Putamen (tissue), 1 donor: ENCODE results near the gene CCDC8.
"Not testable (repeated sequence)": the region's sequence is repeated elsewhere in the genome, so short reads cannot be mapped to it uniquely, and the experiment has no call there.

ENCODE experiments used
- DNase-seq: peaks from one replicate; pipeline ENCODE4 v3.0.0-alpha.2; 2016; ENCODE audit warnings: low spot score

CCDC8 gene

DNA sequence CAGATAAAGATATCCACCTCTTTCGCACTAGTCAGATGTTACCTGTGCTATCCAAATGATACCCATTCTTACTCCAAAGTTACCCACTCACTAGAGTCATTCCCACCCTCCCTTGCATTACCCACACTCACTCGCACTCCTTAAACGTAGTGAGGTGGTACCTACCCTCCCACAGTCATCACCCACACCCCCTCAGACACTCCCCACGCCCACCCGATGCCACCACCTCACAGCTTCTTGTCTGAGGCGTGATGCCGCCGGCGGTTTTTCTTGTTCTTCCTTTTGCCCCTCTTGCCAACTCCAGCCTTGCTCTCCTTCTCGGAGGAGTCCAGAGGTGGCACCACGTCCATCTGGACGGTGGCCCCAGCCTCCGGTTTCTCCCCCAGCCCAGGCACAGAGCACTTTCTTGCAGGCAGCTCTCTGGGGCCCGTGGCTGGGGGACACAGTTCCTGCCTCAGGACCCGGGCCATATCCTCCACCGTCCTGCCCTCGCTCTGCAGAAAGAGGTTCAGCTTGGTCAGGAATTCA lies 14.2 kb upstream of the CCDC8 start:
- no peak for DNase-seq

DNA sequence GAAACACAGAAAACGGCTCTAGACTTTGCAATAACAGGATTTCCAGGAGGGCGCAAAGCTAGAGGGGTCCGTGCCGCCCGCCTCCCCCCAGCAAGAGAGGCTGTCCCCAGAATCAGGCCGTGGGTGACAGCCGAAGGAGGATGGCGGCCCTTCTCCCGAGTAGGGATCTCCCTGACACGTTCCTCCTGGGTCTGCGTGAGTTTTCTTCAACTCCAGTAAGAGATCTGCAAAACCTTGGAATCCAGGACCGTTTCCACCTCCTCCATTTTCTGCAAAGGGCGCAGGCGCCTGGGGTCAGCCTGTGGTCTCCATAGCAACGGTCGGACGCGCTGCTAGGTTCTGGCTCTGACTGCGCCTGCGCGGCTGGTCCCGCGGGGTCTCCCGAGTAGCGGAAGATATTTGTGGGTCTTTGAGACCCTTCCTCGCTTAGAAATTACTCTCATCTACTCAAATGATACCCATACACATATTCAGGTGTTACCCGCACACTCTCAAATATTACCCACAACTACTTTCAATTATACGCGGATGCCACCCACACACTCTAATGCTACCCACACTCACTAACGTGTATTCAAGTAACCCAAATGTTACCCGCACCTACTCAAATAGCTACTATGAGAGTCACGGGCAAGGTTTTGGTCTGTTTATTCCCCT lies 13.3 kb upstream of the CCDC8 start:
- DNase-seq: peak; percentile 84

DNA sequence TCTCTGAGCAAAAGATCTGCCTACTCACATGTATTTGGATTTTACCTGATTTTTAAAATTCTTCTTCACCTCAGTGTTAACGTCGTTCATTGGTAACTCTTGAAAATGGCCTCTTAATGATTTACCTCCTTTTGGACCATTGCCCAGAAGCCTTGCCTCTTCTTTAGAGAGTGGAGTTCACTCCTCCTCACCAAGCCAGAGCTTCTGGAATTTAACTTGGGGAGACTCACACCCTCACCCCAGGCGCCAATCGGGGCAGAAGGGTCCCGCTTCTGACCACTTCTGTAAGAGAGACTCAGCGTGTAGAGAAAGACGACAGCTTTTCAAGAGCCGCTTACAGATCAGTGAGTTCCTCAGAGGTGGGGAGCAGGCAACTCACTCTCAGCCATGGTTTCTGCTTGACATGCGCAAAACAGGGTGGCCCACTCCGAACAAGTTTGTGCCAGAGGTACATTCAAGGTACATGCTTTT lies 12.7 kb upstream of the CCDC8 start:
- DNase-seq: no peak

DNA sequence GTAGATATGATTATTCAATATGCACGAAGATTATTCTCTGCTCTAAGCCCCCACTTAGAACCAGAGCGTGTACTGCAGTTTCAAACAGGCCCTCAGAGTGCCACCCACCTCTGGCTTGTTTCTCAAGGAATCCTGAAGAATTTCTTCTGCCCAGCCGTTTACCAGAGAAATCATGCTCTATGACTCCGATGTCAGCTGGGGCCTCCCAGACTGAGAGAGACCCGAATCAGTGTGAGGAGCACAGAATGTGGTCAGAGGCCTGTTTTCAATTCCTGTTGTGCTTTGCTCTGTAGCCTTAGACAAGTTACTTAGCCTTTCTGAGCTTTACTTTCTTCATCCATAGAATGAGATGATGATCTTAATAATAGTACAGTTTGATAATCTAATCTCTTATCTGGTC lies 9.8 kb upstream of the CCDC8 start:
- no peak for DNase-seq

DNA sequence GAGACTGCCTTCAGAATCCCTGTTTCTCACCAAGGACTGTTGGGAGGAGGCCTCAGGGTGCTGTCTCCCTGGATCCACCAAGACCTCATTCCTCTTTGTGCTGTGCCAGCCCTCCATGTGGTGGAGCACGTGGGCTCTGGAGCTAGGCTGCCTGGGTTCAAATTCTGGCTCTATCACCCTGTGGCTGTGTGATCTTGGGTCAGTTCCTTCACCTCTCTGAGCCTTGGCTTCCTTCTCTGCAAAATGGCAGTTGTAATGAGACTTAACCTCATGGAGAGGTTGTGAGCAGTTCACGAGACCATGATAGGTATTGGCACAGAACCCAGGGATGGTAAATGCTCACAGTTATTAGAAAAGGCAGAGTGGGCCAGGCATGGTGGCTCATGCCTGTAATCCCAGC lies 9.0 kb upstream of the CCDC8 start:
- no peak for DNase-seq

DNA sequence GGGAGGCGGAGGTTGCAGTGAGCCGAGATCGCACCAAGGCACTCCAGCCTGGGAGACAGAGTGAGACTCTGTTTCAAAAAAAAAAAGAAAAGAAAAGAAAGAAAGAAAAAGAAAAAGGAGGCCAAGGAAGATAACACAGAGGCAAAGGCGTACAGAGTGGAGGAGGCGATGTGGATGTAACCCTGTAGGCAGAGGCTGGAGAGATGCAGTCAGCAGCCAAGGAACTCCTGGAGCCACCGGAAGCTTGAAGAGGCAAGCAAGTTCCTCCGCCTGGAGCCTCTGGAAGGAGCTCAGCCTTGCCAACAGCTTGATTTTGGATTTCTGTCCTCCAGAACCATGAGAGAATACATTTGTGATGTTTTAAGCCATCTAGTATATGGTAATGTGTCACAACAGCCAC lies 6.7 kb upstream of the CCDC8 start:
- no peak for DNase-seq

DNA sequence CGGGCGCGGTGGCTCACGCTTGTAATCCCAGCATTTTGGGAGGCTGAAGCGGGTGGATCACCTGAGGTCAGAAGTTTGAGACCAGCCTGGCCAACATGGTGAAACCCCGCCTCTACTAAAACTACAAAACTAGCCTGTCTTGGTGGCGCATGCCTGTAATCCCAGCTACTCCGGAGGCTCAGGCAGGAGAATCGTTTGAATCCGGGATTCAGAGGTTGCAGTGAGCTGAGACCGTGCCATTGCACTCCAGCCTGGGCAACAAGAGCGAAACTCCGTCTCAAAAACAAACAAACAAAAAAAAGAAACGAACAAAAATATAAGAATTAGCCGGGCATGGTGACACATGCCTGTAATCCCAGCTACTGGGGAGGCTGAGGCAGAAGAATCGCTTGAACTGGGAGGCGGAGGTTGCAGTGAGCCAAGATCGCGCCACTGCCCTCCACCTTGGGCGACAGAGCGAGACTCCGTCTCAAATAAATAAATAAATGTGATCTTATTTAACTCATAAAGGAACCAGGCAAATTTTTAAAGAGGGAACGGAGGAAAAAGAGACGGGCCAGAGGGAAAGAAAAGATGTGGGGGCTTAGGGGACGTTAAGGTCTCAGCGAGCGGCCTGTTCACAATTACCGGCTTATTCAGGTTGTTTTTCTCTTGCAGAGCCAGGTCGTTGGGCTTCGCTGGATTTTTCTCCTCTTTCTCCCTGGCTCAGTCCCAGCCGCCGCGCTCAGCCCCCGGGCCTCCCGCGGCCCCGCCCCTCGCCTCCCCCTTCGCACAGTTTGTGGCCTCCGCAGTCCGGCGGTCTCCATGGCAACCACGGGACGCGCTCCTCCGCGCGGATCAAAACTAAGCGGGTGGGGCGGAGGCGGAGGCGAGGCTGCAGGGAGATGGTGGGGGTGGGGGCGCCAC lies 2.7 kb upstream of the CCDC8 start:
- peak; percentile 73 for DNase-seq

DNA sequence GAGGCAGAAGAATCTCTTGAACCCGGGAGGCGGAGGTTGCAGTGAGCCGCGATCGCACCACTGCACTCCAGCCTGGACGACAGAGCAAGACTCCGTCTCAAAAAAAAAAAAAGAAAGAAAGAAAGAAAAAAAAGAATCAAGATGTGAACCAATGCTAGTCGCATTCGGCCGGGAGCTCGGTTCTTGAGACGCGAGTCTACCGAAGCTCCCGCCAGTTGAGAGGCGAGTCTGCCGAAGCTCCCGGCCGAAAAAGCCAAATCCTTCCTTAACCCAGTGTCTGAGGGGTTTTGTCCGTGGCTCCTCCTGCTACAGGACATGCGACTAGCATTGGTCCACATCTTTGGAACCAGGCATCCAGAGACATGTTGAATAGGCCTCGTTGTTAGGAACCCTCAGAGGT lies 1.5 kb upstream of the CCDC8 start:
- not testable (repeated sequence) for DNase-seq

DNA sequence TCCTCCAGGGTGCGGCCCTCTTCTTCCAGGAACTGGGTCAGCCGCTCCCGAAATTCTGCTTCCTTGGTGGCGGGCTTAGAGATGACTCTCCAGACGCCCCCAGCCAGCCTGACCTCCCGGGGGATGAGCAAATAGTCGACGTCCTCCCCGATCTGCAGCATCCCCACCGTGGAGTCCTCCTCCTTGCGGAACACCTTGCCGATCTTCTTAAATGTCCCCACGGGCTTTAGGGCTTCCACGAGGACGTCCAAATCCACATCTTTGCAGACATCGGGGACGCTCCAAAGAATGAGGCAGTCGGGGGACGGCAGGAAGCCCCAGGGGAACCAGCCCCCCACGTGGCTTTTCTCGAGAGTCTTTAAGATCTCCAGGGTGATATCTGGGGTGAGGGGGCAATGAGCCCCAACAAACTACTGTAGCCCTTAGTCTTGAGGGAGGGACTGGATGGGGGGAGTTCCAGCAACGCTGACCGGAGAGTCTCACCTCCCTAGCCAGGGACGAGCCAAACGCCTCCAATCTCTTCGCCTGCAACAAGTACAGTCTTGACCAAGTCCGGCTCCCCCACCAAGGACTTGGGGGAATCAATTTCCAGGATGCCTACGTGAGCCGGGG lies 608 bp downstream of the CCDC8 start:
- no peak for DNase-seq

DNA sequence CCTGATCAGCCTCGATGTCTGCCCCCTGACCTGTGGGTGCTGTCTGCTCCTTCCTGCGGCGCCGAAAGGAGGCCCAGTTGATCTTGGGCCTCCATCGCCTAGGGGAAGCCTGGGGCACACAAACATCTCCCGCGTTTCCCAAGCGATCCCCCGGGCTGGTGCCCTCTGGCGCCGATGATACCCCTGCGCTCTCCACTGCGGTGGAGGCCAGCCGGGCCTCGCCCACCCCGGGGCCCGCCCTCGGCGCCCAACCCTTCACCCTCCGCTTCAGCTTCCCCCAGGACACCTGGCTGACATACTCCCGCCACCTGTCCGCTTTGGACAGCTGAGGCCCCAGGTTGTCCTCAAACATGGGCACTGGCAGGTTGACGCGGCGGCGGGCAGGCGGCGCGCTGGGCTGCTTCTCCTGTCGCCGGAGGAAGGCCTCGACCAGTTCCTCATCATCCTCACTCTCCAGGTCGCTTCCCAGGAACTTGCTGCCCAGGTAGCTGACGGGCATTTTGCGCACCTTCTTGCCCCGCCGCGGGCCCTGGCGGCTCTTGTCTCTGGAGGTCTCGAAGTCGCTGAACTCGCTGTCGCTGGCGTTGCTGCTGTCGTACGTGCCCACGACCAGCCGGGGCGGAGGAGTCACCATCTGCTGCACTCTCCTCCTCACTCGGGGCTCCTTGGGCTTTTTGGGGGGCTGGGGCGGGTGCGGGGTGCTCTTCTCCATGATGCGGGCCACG lies 1.3 kb downstream of the CCDC8 start:
- DNase-seq: no peak

DNA sequence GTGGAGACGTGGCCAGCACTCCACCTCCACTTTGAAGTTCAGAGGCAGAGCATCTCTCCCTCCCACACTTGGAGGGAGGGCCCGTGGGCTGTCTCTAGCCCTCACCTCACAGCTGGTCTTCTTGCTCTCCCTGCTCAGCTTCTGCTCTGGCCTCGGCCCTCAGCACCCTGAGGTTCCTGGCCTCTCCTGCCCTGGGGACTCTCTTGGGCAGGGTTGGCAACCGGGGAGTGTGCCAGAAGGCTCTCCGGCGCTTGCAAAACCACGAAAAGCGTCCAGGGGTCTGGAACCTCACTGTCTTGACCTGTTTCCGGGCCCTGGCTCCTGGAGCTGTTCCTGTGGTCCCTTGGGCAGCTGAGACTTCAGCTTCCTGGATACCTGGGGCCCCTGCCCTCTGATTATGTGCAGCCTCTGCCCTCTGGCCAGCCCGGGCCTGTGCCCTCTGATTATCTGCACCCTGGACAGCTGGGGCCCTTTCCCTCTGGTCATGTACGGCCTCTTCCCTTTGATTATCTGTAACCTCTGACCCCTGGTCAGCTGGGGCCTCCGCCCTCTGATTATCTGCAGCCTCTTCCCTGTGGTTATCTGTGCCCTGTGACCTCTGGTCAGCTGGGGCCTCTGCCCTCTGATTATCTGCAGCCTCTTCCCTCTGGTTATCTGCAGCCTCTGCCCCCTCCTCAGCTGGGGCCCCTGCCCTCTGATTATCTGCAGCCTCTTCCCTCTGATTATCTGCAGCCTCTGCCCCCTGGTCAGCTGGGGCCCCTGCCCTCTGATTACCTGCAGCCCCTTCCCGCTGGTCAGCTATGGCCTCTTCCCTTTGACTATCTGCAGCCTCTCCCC lies 2.1 kb downstream of the CCDC8 start:
- no peak for DNase-seq

DNA sequence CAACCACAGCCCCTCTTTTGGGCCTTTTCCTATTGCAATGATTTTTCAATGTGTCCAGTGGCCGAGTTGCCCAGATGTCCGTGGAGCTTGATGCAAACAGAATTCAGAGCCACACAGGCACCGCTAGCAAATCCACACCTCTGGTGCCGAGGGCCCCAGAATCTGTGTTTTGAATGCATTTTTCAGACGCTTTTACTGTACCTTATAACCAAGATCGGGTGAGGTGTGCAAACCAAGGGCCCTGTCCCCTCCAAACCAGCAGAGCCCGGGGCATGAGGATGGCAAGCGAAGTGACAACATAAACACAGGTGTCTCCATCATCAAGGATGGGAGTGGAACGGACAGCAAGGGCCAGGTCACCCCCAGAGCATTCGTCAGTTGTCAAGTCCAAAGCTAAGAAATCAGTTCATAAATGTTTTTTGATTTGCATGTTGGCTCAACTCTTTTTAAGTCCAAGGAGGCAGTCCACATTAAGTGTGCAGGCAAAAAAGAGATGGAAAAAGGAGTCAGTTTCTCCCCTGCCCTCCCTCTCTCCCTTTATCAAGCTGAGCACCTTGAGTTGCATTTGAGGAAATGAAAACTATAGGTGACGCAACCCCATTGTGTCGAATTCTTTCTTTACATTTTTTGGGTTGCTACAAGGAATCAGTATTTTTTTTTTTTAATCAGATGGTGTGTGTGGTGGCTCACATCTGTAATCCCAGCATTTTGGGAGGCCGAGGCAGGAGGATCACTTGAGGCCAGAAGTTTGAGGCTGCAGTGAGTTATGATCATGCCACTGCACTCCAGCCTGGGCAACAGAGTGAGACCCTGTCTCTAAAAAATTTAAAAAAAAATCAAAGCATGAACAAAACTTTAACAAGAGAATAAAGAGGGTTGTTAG lies 2.9 kb downstream of the CCDC8 start:
- no peak for DNase-seq

DNA sequence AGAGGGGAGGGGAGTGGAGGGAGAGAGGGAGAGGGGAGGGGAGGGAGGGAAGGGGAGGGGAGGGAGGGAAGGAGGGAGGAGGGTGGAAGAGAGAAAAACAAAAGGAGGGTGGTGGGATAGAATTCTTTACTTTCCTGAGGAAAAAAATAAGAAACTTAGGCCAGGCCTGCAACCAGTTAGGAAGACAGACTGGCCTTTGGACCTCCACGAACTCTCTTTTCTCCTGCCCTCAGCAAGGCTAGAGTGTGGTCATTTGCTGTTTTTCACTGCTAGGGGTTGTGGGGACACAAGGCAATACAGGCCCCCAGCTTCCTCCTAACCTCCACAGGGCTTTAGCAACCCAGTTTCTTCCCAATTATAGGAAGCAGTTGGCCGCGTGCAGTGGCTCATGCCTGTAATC lies 4.2 kb downstream of the CCDC8 start:
- DNase-seq: no peak

DNA sequence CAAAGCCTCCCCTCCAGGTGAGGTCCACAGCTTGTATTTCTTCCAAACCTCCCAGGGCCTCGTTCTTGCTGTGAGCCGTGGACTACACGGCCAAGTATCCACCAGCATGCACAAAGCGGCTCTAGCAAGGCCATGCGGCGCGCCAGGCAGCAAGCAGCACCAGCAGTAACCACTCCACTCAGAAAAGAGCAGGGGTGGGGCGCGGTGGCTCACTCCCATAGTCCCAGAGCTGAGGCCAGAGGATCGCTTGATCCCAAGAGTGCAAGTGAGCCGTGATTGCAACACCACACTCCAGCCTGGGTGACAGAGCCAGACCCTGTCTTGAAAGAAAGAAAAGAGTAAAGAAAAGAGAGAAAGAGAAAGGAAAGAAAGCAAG lies 4.7 kb downstream of the CCDC8 start:
- no peak for DNase-seq

DNA sequence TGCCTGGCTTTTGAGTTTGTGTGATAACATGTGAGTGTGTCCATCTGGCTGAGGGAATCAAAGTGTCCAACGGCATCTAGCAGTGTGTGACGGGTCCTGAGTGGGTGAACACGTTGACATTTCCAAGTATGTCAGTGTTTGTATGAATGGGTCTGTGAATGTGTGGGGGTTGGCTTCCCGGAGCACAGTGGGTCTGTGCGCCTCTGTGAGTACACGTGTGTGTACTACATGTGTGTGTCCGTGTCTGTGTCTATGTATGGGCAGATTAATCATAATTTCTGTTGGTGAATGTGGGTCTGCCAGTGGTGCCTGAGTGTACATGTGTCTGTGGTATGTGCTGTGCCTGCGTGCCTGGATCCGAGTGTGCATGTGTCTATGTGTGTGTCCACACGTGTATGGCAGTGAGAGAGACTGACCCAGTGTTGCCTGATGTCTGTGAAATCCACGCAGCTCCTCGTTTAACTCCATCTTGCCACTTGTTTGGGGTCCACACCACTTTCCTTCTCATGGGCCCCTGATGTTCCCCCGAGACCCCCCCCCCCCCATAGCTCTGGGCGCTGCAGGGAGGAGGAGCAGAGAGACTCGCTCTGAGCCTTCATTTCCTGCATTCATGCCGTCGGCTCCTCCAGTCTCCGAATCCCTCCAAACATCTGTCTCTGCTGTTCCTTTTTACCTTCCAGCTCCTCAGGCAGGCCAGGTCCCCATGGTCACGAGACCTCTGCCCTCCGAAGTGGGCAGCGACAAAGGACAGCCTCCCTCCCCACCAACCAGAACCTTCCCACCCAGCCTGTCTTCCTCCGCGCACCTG lies 5.3 kb downstream of the CCDC8 start:
- DNase-seq: no peak

DNA sequence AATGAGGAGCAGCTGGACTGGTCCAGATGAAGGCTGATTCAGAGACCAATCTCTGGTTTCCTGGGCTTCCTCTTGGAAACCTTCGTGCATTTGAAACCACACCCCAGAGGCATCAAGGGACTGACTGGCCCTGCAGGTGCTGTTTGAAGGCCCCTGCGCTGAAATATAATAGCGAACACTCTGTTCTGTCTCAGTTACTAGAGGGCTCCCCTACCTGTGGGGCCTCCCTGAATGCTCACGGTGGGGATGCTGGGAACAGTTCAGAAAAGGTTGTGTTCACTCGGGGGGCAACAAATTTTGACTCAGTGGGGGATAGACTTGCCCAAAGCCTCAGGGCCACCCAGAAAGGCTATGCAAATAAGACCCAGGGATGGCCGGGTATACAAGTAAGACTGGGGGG lies 6.4 kb downstream of the CCDC8 start:
- DNase-seq: no peak

DNA sequence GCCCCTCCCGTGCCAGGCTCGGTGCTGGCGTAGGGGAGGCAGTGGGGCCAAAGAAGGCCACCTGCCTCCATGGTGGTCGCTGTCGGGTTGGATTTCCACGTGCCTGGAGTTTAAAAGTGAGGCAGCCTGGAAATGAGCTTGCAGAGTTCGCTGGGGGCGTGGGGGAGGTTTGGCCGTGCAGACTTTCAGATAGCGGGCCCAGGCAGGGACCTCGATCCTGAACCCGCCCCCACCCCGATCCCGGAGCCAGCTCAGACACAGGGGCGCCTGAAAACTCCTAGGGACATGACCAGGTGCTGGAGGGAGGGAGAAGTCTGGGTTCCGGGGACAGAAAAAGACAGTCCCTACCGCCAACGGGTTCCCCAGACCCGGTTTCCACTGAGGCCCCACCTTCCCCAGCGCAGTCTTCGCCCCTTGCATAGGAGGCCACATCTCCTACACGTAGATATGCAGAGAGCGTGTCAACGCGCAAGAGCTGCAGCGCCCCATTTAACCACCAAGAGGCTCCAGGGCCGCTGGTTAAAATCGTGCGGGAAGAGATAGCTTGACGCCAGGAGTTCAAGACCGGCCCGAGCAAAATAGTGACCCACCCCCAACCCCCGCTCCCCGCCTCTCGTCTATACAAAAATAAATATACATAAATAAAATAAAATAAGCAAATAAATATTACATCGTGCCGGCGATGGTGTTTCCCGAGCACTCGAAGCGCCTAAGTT lies 8.5 kb downstream of the CCDC8 start:
- no peak for DNase-seq

DNA sequence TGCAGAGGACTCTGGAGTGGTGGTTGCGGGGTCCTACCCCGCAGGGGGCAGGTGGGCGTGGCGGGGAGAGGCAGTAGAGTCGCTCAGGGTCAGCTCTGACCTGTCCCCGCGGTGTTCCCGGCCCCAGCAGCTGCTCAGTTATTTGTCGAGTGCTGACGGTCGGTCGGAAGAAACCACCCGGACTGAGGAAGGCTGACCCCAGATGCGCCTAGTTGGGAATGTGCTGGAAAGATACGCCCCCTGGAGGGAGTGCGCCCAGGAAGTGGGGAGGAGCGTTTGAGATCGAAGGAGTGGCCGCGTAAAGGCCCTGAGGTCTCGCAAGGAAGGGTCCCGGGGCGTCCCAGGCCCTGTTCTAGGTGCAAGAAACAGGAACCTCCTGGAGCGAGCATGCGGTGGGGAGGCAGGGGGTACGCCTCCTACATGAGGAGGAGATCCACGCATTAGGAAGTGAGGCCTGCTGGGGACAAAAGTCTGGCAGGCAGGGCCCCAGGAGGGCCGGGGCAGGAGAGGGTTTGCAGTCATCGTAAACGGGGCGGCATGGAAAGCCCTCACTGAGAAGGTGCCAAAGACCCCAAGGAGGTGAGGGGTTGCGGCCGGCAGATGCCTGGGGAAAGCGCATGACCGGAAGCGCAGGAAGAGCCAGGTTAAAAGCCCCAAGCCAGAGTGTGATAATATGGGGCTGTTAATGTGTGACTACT lies 9.2 kb downstream of the CCDC8 start:
- DNase-seq: no peak
